Measurements from ENCODE around the gene FAIM2.
"Not testable (repeated sequence)": the region's sequence is repeated elsewhere in the genome, so short reads cannot be mapped to it uniquely, and the experiment has no call there.

The FAIM2 gene

GRCh38 chr12:49881415-49882247 lies 22.1 kb downstream of the FAIM2 start:
- DNase-seq (ENCODE audit: extremely low read depth in 1 of 2, low read depth in 1 of 2): no peak

GRCh38 chr12:49880756-49881414 lies 22.8 kb downstream of the FAIM2 start:
- no peak for DNase-seq (ENCODE audit: extremely low read depth in 1 of 2, low read depth in 1 of 2)

- DNase-seq (ENCODE audit: extremely low read depth in 1 of 2, low read depth in 1 of 2): not testable (repeated sequence)
Observed at GRCh38 chr12:49879065-49879464, 24.6 kb downstream of the FAIM2 start.

- no peak for DNase-seq (ENCODE audit: extremely low read depth in 1 of 2, low read depth in 1 of 2)
Observed at GRCh38 chr12:49878021-49878420, 25.7 kb downstream of the FAIM2 start.

GRCh38 chr12:49877066-49877465 lies 26.6 kb downstream of the FAIM2 start:
- no peak for DNase-seq (ENCODE audit: extremely low read depth in 1 of 2, low read depth in 1 of 2)

GRCh38 chr12:49876070-49876469 lies 27.6 kb downstream of the FAIM2 start:
- DNase-seq (ENCODE audit: extremely low read depth in 1 of 2, low read depth in 1 of 2): no peak

GRCh38 chr12:49875115-49875720 lies 28.5 kb downstream of the FAIM2 start:
- DNase-seq (ENCODE audit: extremely low read depth in 1 of 2, low read depth in 1 of 2): no peak

GRCh38 chr12:49874142-49874897 lies 29.4 kb downstream of the FAIM2 start:
- no peak for DNase-seq (ENCODE audit: extremely low read depth in 1 of 2, low read depth in 1 of 2)

GRCh38 chr12:49873361-49873934 lies 30.3 kb downstream of the FAIM2 start:
- DNase-seq (ENCODE audit: extremely low read depth in 1 of 2, low read depth in 1 of 2): no peak

GRCh38 chr12:49872781-49873181 lies 30.9 kb downstream of the FAIM2 start:
- no peak for DNase-seq (ENCODE audit: extremely low read depth in 1 of 2, low read depth in 1 of 2)

GRCh38 chr12:49872381-49872780 lies 31.3 kb downstream of the FAIM2 start:
- no peak for DNase-seq (ENCODE audit: extremely low read depth in 1 of 2, low read depth in 1 of 2)

- DNase-seq (ENCODE audit: extremely low read depth in 1 of 2, low read depth in 1 of 2): not testable (repeated sequence)
Observed at GRCh38 chr12:49871811-49872251, 31.9 kb downstream of the FAIM2 start.

- no peak for DNase-seq (ENCODE audit: extremely low read depth in 1 of 2, low read depth in 1 of 2)
Observed at GRCh38 chr12:49871263-49871561, 32.5 kb downstream of the FAIM2 start.

- no peak for DNase-seq (ENCODE audit: extremely low read depth in 1 of 2, low read depth in 1 of 2)
Observed at GRCh38 chr12:49870501-49871262, 33.0 kb downstream of the FAIM2 start.

GRCh38 chr12:49869816-49870500 lies 33.7 kb downstream of the FAIM2 start:
- no peak for DNase-seq (ENCODE audit: extremely low read depth in 1 of 2, low read depth in 1 of 2)

- DNase-seq (ENCODE audit: extremely low read depth in 1 of 2, low read depth in 1 of 2): no peak
Observed at GRCh38 chr12:49868952-49869815, 34.5 kb downstream of the FAIM2 start.

GRCh38 chr12:49868449-49868848 lies 35.3 kb downstream of the FAIM2 start:
- no peak for DNase-seq (ENCODE audit: extremely low read depth in 1 of 2, low read depth in 1 of 2)

GRCh38 chr12:49867570-49868341 lies 35.9 kb downstream of the FAIM2 start:
- DNase-seq (ENCODE audit: extremely low read depth in 1 of 2, low read depth in 1 of 2): no peak

Data from stimulated activated CD8-positive, alpha-beta memory T cell treated with anti-CD3 and anti-CD28 coated beads, Interleukin-7, amount 100 ng/mL, for 48 hours (primary cell).